ENCODE results near the gene SPRY1.
A peak's percentile ranks its signal among the peaks of the same experiment; 100 is the strongest.

SPRY1 gene

DNA sequence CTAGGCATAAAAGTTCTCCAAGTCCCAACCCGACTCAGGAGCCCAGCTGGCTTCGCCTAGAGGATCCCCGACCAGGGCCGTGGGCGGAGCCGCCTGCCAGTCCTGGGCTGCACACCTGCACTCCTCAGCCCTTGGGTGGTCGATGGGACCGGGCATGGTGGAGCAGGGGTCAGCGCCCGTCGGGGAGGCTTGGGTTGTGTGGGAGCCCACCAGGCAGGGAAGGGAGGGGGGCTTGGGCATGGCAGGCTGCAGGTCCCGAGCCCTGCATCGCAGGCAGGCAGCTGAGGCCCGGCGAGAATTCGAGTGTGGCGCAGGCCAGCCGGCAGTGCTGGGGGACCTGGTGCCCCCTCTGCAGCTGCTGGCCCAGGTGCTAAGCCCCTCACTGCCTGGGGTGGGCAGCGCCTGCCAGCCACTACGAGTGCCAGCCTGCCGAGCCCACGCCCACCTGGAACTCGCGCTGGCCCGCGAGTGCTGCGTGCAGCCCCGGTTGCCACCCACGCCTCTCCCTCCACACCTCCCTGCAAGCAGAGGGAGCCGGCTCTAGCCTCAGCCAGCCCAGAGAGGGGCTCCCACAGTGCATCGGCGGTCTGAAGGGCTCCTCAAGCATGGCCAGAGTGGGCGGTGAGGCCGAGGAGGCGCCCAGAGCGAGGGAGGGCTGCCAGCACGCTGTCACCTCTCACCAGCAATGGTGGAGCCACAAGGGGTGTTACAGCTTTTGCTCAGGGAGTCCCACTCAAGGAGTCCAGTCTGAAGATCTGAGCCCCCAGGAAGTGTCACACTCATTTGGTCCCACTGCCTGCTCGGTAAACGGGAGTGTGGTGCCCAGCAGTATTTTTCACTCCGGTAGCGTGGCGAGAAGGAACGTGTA is 38.9 kb downstream of the SPRY1 start:
- DNase-seq, result peak in 1 of 10 donors; percentile 58
- intact Hi-C loops (cut with DNase I), result no loop called here

- no peak for DNase-seq
- intact Hi-C loops (cut with DNase I), result no loop called here
These were observed 41.4 kb downstream of the SPRY1 start for GRCh38 chr4:123438031-123438430.

GRCh38 chr4:123443401-123444289 is 47.0 kb downstream of the SPRY1 start:
- intact Hi-C loops (cut with DNase I), result no loop called here
- DNase-seq, result no peak

DNA sequence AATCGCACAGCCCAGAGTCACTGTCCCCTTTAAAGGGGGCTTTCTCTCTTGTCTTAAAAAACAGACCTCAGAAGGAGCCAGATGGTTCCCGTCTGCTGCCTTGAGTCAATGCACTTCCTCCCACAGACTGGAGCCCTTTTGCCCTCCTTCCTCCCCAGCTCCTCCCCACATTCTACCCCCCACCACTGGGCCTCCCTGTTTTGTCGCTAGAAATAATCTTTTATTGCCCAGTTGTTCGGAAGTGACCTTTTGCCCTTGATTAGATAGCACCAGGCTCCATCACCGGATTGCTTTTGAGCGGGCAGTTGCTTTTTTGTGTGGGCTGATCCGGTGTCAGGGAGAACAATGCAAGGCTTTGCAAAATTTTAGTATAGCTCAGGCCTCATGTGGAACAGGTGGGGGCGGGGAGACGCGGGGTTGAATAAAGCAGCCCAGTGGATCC is 47.7 kb downstream of the SPRY1 start:
- DNase-seq, result no peak
- intact Hi-C loops (cut with DNase I), result no loop called here

DNA sequence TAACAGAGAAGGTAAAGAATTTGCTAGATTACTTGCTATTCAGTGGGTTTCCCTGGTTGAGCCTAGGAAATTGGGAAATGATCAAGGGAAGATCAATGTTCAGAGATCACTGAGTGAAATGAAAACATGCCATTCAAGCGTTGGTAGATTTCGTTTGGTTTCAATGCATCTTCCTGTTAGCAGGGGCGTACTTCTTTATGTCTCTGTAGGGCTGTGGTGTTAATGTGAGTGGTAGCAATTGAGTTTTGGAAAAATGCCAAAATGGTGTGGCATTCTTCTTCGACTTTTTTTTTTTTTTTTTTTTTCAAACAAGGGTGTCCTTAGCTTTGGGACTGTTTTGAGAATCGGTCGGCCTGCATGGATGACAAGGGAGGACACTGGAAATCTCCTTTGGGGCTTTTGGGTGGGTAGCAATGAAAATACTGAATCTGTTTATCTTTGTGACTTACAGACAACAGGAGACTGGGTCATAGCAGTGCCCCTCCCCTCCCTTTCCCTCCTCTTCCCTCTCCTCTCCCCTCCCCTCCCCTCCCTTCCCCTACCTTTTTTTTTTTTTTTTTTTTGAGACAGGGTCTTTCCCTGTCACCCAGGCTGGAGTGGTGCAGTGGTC is 50.4 kb downstream of the SPRY1 start:
- DNase-seq, result no peak

GRCh38 chr4:123449362-123449761 is 52.8 kb downstream of the SPRY1 start:
- intact Hi-C loops (cut with DNase I), result no loop called here
- DNase-seq, result no peak

More for the DNA sequence above, 50.4 kb downstream of the SPRY1 start:
- intact Hi-C loops (cut with DNase I), result no loop called here

DNA sequence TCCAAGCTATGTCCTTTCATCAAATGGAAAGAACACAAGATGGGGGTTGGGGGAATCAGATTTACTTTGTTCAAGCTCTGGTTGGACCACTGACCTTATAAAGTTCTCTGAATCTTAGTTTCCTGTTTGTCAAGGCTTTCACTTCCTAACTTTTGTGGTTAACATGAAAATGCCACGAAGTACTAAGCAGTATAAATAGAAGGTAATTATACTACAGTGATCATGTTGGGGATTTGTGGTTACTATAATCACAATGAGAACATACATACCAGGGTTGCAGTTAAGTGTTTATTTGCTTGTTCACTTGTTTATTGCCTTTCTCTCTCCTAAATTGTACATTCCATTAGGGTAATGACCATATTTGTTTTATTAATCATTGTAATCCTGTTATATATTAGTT is 53.2 kb downstream of the SPRY1 start:
- DNase-seq, result no peak
- intact Hi-C loops (cut with DNase I), result no loop called here

GRCh38 chr4:123450393-123450792 is 53.8 kb downstream of the SPRY1 start:
- intact Hi-C loops (cut with DNase I), result no loop called here
- no peak for DNase-seq

GRCh38 chr4:123452616-123453015 is 56.0 kb downstream of the SPRY1 start:
- intact Hi-C loops (cut with DNase I), result no loop called here
- DNase-seq, result peak in 4 of 10 donors; percentile 21 to 49 (median 26)

GRCh38 chr4:123453061-123453680 is 56.6 kb downstream of the SPRY1 start:
- intact Hi-C loops (cut with DNase I), result no loop called here
- DNase-seq, result no peak
